Endothelial cell of hepatic sinusoid (primary cell): Measurements from ENCODE around the gene ZNF749.
"Not testable (repeated sequence)": the region's sequence is repeated elsewhere in the genome, so short reads cannot be mapped to it uniquely, and the experiment has no call there.

Source experiments
- in situ Hi-C: cut with HindIII; loops from 2 replicates; pipeline ENCODE4 v1.10.0; 2017; ENCODE audit warnings: low sequenced_read_pairs

Gene ZNF749

DNA sequence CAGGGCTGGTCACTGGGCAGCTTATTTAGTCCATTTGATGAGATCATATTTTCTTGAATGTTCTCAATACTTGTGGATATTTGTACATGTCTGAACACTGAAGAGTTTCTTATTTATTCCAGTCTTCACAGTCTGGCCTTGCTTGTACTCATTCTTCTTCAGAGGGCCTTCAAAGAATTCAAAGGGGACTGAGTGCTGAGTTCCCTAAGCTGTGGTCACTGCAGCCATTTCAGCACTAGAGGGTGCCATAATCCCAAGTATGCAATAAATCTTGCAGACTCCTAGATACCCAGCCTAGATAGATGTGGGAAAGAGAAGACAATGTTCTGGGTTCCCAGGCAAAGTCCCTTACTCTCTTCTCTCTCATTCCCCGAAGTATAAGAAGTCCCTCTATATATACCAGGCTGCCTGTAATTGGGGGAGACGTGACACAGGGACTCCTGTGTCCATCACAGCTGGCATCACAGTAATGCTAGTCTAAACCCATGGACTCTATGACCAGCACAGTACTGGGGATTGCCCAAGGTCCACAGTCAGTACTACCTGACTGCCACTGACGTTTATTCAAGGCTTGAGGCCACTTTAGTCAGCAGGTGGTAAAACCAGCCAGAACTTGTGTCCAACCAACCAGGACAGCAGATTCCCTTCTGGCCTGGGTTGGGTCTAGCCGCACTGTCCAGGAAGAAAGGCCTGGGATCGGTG lies 30.7 kb downstream of the ZNF749 start:
- in situ Hi-C loops = no loop called here

DNA sequence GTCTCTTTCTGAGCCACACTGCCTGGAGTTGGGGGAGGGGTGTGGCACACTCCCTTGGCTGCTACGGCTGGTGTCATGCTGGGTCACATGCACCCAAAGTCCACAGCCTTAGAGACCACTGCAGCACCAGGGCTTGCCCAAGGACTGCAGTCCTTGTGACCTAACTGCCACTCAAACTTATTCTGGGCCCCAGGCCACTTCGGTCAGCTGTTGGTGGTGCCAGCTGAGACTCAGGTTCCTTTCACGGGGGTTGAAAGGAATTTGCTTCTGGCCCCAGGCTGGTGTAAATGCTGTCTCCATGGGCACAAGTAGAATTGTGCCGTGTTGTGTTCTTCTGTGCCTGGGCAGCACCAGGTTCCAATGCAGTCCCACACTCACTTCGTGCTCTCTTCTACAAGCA lies 31.4 kb downstream of the ZNF749 start:
- in situ Hi-C loops = no loop called here

DNA sequence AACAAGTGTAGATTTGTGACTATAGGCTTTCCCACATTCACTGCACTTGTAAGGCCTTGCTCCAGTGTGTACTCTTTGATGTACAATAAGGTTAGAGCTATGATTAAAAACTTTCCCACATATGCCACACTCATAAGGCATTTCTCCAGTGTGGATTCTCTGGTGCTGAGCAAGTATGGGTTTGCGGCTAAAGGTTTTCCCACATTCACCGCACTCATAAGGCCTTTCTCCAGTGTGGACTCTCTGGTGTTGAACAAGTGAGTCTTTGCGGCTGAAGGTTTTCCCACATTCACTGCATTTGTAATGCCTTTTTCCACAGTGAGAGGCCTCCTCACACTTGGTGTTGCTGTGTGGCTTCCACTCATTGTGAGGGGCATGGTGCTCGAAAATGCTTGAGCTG lies 38.5 kb downstream of the ZNF749 start:
- in situ Hi-C loops = no loop called here

- in situ Hi-C loops = no loop called here
These were observed 42.3 kb downstream of the ZNF749 start, which contains the start of gene ZNF772 for GRCh38 chr19:57477191-57478008. Gene ZNF772 (minus strand): TSS chr19:57477566. CDS start chr19:57477309, 257 bp downstream.

- in situ Hi-C loops = not testable (repeated sequence)
These were observed 52.6 kb downstream of the ZNF749 start, which contains the start of gene ZNF419 for GRCh38 chr19:57487477-57488298. Gene ZNF419 (plus strand): TSS chr19:57487750. CDS start chr19:57487951, 201 bp downstream.

- in situ Hi-C loops = not testable (repeated sequence)
These were observed 53.1 kb downstream of the ZNF749 start for GRCh38 chr19:57488299-57488644.
